SH-SY5Y (cell line): ENCODE data around the gene PASK.

Experiments used
- GATA2 ChIP-seq: IDR thresholded peaks from 2 replicates; pipeline ENCODE4 v1.6.1; 2011; ENCODE audit warnings: mild to moderate bottlenecking, low read depth, low read length
- GATA3 ChIP-seq: IDR thresholded peaks from 2 replicates; pipeline ENCODE4 v1.6.1; 2011; ENCODE audit warnings: low read depth, mild to moderate bottlenecking, low read length, moderate library complexity

GRCh38 chr2:241150660-241151530, 1.6 kb upstream of the PASK start:
- TF ChIP-seq GATA2 (no peak), GATA3 (no peak)
